Gastrocnemius medialis (tissue), 4 donors: Measurements from ENCODE around the gene CGNL1.

Experiments
- CTCF ChIP-seq, 5 experiments: fragments of 450-650 bp in 3 of 5; fragments of 200-600 bp in 2 of 5; sonication (generic) in 2 of 5; IDR thresholded peaks in 4 of 5; conservative IDR thresholded peaks in 1 of 5; 1 replicate in 4 of 5; 2 replicates in 1 of 5; pipeline ENCODE4 v1.5.1; 2016 to 2019; ENCODE audit warnings: antibody characterized with exemption in 5 of 5, mild to moderate bottlenecking in 3 of 5, moderate library complexity in 3 of 5
- POLR2A ChIP-seq, 2 donors: fragments of 450-650 bp; IDR thresholded peaks; one replicate each; pipeline ENCODE4 v1.6.1; 2017; ENCODE audit warnings: antibody characterized with exemption in 2 of 2, mild to moderate bottlenecking in 2 of 2, moderate library complexity in 2 of 2

DNA sequence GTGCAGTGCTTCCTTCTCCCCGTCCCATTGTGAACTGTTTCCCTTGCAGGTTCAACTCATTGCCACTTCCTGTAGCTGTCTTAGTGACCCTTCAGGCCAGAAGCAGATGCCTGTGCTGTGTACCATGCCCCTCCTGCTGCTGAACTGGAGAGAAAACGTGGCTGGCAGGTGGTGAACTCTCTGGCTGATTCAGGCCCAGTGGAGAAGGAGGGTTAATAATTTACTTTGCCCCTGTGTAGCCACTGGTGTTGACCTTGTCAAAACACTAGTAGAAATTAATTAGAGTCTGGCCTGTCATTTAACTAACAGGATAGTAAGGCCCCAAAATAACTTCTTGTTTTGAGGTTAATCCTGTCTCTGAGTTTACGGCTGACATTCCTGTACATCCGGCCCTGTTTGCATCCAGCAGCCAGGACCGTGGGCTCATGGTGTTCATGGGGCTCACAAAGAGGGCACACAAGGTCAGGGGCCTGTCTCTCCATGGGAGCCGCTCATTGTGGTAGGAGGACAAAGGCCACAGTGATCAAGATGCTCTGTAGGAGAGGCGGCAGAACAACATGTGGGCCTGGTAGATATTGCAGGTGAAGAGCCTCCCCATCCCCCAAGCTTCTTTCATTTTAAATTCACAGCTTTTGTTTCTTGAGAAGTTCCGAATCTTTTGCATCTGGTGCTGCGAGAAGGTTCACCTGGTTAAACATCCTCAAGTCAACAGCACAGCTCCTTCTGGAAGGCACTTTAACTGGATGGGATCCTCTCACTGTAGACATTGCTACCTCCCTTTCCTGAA lies 101.6 kb downstream of the CGNL1 start:
- TF ChIP-seq POLR2A (IDR thresholded peaks at IDR 0.05) (no peak), CTCF (IDR thresholded peaks at IDR 0.05 in 4 of 5, conservative IDR thresholded peaks at IDR 0.05 in 1 of 5) (no peak)
